Measurements from ENCODE around the gene GLTPD2.

GLTPD2 gene

DNA sequence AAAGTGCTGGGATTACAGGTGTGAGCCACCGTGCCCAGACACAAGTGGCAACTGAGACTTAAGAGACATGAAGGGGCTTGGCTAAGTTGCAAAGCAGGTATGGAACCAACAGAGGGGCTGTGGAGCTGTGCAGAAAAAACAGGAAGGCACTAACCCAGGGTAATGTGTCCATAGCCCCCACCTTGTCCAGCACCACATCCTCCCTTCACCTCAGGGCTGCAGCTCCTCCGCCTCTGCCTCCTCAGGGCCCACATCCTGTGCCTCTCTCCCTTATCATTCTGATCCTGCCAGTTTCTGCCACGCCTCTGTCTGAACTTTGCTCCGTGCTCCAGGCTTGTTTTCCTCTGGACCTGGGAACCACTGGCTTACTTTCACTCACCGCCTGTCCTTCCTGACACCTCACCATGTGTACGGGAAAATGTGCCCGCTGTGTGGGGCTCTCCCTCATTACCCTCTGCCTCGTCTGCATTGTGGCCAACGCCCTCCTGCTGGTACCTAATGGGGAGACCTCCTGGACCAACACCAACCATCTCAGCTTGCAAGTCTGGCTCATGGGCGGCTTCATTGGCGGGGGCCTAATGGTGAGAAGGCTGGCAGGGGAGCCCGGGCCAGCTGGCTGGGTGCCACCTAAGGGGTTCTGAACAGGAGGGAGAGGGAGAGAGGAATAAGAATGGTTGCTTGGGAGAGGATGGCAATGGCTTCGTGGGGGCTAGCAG, 17.1 kb upstream of the GLTPD2 start, which contains the start of gene TM4SF5:
TSS of gene TM4SF5 (plus strand) at position 368 of the 716 bp plus-strand sequence. CDS start at position 405, 37 bp downstream.
- DNase-seq (ENCODE audit: low spot score) = peak; percentile 75

- no peak for DNase-seq (ENCODE audit: low spot score)
Measured at GRCh38 chr17:4772235-4772613, 16.5 kb upstream of the GLTPD2 start.

DNA sequence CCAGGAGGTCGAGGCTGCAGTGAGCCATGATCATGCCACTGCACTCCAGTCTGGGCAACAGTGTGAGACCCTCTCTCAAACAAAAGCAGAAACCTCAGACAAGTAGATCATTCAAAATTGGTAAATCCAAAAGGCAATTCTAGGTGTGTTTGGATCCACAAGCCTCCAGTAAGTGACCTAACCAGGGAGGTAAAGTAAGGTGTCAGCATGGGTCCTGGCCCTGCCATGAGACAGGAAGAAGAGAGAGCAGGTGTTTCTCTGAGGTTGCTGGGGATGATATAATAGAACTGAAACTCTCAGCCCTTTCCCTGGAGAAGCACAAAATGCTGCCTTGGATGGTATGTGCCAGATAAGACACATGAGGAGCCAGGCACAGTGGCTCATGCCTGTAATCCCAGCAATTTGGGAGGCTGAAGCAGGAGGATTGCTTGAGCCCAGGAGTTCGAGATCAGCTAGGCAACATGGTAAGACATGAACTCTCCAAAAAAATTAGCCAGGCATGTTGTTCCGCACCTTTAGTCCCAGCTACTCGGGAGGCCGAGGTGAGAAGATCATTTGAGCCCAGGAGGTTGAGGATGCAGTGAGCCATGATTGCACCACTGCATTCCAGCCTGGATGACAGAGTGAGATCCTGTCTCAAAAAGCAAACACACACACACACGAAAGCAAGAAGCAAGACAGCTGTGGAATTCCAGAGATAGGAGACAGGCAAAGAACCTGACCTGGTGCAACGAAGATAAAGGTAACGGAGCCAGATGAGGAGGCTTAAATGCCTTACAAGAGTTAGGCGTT, 10.6 kb upstream of the GLTPD2 start:
- DNase-seq (ENCODE audit: low spot score) = no peak

DNA sequence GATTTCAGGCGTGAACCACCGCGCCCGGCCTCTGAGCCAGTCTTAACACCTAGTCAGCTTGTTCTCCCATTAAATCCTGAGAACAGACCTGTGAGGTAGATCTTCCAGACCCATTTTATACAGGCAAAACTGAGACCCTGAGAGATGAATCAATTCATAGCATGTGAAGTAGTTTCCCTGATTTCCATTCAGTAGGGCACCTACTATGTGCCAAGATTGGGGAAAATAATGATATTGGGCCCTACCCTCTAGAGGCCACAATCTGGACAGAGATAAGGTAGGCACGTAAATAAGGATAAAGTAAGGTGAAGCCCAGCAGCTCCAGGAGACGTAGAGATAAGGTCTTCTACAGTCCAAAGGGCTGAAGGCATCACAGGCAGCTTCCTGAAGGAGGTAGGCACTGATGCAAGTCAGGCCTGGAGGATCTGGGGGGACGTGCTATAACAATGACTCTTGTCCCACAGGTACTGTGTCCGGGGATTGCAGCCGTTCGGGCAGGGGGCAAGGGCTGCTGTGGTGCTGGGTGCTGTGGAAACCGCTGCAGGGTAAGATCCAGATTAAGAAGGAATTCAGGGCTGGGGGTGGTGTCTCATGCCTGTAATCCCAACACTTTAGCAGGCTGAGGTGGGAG, 8.3 kb upstream of the GLTPD2 start:
- DNase-seq (ENCODE audit: low spot score) = no peak

DNA sequence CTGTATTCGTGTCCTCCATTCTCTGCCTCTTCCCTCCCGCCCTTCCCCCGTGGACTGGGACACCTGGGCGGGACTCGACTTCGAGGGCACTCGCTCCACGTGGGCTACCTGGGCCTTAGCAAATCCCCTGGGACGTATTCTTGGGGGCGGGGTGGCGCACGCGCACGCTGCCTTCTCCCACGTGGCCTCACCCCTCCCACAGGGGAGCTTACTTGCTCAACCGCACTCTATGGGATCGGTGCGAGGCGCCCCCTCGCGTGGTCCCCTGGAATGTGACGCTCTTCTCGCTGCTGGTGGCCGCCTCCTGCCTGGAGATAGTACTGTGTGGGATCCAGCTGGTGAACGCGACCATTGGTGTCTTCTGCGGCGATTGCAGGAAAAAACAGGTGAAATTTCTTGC, 6.1 kb upstream of the GLTPD2 start:
- no peak for DNase-seq (ENCODE audit: low spot score)

DNA sequence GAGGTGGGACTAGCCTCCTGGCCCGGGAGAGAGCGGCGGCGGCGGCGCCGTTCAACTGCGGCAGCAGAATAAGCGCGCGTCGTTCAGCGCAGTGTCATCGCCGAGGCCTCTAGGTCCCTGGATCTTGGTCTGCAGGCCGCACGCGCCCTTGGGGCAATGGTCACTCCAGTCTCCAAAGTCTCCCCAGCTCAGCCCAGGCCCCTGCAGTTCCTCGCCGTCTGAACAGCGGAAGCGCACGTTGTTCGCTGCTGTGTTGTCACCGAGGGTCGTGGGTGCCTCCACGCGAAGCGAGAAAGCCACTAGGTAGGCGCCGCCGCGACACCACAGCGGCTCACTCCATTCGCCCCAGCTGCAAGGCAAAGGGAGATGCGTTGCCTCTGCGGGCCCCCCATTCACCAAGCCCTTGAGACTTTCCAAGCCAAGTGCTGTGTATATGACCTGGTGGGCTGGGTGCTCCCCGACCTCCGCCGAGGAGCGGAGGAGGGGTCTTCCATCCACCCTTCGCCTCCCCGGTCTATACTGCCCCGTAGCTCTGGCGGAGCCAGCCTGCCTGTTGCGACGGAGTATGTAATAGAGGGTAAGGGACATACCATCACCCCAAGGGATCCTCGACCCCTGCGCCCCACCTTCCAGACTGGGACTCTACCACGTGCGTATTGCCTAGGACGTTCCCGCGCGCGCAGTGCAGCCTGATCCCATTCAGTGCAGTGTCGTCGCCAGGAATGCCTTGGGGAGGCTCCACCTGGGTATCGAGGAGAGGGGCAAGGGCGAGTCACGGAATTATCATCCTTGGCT, 3.3 kb upstream of the GLTPD2 start:
- no peak for DNase-seq (ENCODE audit: low spot score)

DNA sequence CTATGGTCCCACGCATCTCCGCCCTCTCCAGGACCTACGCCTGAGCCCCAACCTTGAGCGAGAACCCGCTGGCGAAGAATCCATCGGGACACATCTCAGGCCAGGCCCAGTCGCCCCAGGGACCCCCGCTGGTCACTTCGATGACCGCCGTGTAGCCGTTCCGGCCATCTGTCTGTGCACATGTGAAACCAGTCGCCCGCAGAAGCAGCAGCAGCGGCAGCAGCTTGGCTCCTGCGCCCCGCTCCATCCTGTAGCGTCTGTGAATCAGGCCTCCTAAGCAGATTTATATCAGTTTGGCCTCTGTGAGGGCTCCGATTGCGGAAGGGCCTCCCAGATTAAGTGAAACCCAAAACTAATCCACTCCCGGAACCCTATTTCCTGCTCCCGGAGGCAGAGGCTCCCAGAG, 2.7 kb upstream of the GLTPD2 start, which contains the start of gene VMO1:
TSS of gene VMO1 (minus strand) at position 259 of the 406 bp plus-strand sequence. CDS start at position 247, 12 bp downstream.
- no peak for DNase-seq (ENCODE audit: low spot score)

DNA sequence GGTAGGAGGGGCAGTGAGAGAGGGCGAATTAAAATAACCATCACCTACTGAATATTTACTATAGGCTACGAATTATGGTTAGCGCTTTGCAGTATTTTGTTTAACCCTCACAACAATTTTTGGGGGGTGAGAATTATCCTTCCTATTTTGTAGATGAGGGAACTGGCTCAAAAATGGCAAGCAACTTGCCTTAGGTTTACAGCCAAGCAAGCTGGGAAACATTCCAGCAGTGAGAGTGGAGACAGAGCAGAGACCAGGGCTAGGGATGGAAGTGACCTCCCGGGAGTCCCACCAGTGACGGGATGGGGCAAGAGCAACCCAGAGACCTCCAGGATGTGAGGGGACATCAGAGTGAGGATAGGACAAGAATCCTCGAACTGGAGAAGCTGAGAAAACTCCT, 2.2 kb upstream of the GLTPD2 start:
- no peak for DNase-seq (ENCODE audit: low spot score)

- DNase-seq (ENCODE audit: low spot score) = no peak
Measured at GRCh38 chr17:4788159-4788806, 481 bp upstream of the GLTPD2 start.

GRCh38 chr17:4789701-4789950, 862 bp downstream of the GLTPD2 start:
- DNase-seq (ENCODE audit: low spot score) = no peak

DNA sequence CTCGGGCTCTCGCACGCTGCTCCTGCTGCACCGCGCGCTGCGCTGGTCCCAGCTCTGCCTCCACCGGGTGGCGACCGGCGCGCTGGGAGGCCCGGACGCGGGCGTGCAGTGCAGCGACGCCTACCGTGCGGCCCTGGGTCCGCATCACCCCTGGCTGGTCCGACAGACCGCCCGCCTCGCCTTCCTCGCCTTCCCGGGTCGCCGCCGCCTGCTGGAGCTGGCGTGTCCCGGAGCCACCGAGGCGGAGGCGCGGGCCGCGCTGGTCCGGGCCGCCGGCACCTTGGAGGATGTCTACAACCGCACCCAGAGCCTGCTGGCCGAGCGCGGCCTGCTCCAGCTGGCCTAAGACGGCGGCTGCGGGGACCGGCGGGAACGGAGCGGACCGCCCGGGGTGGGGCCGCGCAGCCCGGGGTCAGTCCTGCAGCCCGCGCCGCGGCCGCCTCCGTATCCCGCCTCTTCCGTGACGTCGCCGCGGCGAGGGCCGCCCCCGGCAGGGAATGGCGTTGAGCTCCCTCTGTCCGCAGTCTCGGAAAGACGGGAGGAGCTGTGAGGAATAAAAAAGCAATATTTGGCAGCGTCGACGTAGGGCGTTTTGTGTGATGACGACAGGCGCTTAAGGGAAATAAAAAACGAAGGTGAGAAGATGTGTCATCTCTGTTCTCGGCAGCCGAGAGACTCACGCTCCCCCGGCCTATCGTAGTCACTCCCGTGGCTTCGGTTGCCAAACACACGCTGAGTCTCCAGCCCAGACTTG, 1.4 kb downstream of the GLTPD2 start:
- DNase-seq (ENCODE audit: low spot score) = peak; percentile 88

DNA sequence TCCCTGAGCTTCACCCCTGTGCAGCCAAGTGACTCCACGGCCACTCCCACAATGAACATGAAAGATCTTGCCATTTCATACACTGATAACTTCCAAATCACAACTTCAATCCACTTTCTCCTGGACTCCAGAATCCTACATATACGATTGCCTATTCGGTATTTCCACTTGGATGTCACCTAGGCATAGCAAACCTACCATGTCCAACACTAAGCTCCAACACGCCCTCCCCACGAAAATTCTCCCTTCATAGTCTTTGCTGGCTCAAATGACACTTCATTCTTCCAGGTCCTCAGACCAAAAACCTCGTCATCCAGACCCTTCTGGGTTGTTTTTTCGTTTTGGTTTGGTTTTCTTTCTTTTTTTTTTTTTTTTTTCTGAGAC, 1.9 kb downstream of the GLTPD2 start:
- DNase-seq (ENCODE audit: low spot score) = no peak

DNA sequence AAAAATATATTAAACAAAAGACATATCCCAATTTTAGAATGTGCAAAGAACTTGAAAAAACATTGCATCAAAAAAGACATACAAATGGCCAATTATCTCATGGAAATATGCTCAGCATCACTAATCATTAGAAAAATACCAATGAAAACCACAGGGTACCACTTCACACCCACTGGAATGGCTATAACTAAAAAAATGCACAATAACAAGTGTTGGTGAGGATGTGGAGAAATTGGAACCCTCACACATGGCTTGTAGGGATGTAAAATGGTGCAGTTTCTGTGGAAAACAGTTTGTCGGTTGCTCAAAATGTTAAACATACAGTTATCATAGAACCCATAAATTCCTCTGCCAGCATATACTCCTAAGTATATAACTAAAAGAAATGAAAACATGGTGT, 6.4 kb downstream of the GLTPD2 start:
- DNase-seq (ENCODE audit: low spot score) = no peak

GRCh38 chr17:4796552-4796920, 7.8 kb downstream of the GLTPD2 start:
- DNase-seq (ENCODE audit: low spot score) = no peak

- DNase-seq (ENCODE audit: low spot score) = no peak
Measured at GRCh38 chr17:4800462-4801196, 11.9 kb downstream of the GLTPD2 start.

GRCh38 chr17:4802228-4802627, 13.5 kb downstream of the GLTPD2 start, which contains the start of gene C17orf114:
TSS of gene C17orf114 (minus strand) at chr17:4802328.
- DNase-seq (ENCODE audit: low spot score) = no peak

GRCh38 chr17:4806456-4806776, 17.7 kb downstream of the GLTPD2 start:
- DNase-seq (ENCODE audit: low spot score) = peak; percentile 29

- DNase-seq (ENCODE audit: low spot score) = peak; percentile 87
Measured at GRCh38 chr17:4806777-4807604, 18.2 kb downstream of the GLTPD2 start, which contains the start of gene PLD2. TSS of gene PLD2 (plus strand) at chr17:4807152. CDS start at chr17:4807773, 621 bp downstream.

DNA sequence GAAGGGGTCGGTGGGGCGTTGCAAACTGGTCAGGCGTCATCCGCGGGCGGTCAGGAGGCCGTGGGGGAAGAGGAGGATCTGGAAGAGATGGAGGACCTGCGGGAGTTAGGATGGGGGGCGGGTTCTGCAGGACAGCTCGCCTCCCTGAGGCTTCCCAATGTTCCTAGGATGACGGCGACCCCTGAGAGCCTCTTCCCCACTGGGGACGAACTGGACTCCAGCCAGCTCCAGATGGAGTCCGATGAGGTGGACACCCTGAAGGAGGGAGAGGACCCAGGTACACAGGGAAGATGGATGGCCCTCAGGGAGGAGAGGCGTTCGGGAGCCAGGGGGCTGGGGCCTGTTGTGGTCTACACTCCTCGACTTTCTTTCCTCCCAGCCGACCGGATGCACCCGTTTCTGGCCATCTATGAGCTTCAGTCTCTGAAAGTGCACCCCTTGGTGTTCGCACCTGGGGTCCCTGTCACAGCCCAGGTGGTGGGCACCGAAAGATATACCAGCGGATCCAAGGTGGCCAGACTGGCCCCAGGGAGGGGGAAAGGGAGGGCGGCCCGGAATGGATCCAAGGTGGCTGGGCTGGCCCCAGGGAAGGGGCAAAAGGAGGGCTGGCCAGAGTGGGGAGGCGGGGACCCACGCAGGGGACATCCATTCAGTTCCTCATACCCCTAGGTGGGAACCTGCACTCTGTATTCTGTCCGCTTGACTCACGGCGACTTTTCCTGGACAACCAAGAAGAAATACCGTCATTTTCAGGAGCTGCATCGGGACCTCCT, 19.0 kb downstream of the GLTPD2 start:
- no peak for DNase-seq (ENCODE audit: low spot score)

All from LoVo (cell line).